SK-N-MC (cell line): ENCODE data around the gene MFSD2A.

Experiments
- EZH2 ChIP-seq: fragments of 200-600 bp; sonication (generic); IDR thresholded peaks from one replicate; pipeline ENCODE4 v1.6.1; 2017; ENCODE audit warnings: antibody characterized with exemption
- FOXP2 ChIP-seq: optimal IDR thresholded peaks from 2 replicates; pipeline ENCODE3; 2011; ENCODE audit warnings: mild to moderate bottlenecking, moderate library complexity; ENCODE audit not compliant: insufficient read depth; ENCODE audit errors: extremely low read length, control extremely low read depth
- POLR2AphosphoS5 ChIP-seq: IDR thresholded peaks from 2 replicates; pipeline ENCODE4 v1.6.1; 2012; ENCODE audit warnings: mild to moderate bottlenecking, low read depth, low read length, borderline replicate concordance

- TF ChIP-seq EZH2 = no peak
- TF ChIP-seq POLR2AphosphoS5 = no peak
- no peak for TF ChIP-seq FOXP2
Observed at GRCh38 chr1:39962450-39962825, 7.5 kb downstream of the MFSD2A start.
